Esophagus muscularis mucosa (tissue), 4 donors: Measurements from ENCODE around the gene ICA1L. TPM values are rescaled to one million over a fixed set of nuclear protein-coding genes. Genes with fewer than 3 reads are reported as not detected.
"Not testable (repeated sequence)": the region's sequence is repeated elsewhere in the genome, so short reads cannot be mapped to it uniquely, and the experiment has no call there.

Source experiments
- DNase-seq: peaks from one replicate; pipeline ENCODE4 v3.0.0-alpha.2; 2017; ENCODE audit errors: extremely low spot score
- H3K27ac ChIP-seq, 4 donors: fragments of 200-600 bp; sonication (generic); replicated peaks in 1 of 4; 1 replicate in 3 of 4; 2 replicates in 1 of 4; pipeline ENCODE4 v1.5.1; 2016 to 2019; ENCODE audit warnings: mild to moderate bottlenecking in 1 of 4
- H3K27me3 ChIP-seq, 4 donors: fragments of 200-600 bp; sonication (generic); one replicate each; pipeline versions ENCODE4 v1.5.1 to v1.6.0; 2016 to 2019
- H3K36me3 ChIP-seq, 4 donors: fragments of 200-600 bp; sonication (generic); one replicate each; pipeline ENCODE4 v1.5.1; 2016 to 2019
- H3K4me1 ChIP-seq, 4 donors: fragments of 200-600 bp; sonication (generic); one replicate each; pipeline ENCODE4 v1.5.1; 2016 to 2019
- H3K4me3 ChIP-seq, 4 donors: fragments of 200-600 bp; sonication (generic); 1 replicate in 2 of 4; 2 replicates in 2 of 4; pipeline ENCODE4 v1.5.1; 2016 to 2019; ENCODE audit warnings: mild to moderate bottlenecking in 4 of 4, moderate library complexity in 1 of 4
- H3K9me3 ChIP-seq, 4 donors: fragments of 200-600 bp; sonication (generic); 1 replicate in 3 of 4; 2 replicates in 1 of 4; pipeline ENCODE4 v1.5.1; 2016 to 2019
- CTCF ChIP-seq, 3 experiments: fragments of 200-600 bp in 2 of 3; fragments of 450-650 bp in 1 of 3; sonication (generic) in 2 of 3; IDR thresholded peaks; one replicate each; pipeline ENCODE4 v1.5.1; 2017 to 2019; ENCODE audit warnings: antibody characterized with exemption in 3 of 3, mild to moderate bottlenecking in 2 of 3, moderate library complexity in 1 of 3
- EP300 ChIP-seq: sonication (generic); formaldehyde crosslinking; IDR thresholded peaks from one replicate; pipeline ENCODE4 v1.6.1; 2017; ENCODE audit warnings: antibody characterized with exemption
- POLR2A ChIP-seq: fragments of 450-650 bp; IDR thresholded peaks from one replicate; pipeline ENCODE4 v1.6.1; 2017; ENCODE audit warnings: antibody characterized with exemption, moderate library complexity, mild to moderate bottlenecking, low read depth
- POLR2AphosphoS5 ChIP-seq, 2 donors: sonication (generic); formaldehyde crosslinking; IDR thresholded peaks; one replicate each; pipeline ENCODE4 v1.6.1; 2017; ENCODE audit warnings: antibody characterized with exemption in 2 of 2
- WGBS: methylation state at CpG from one replicate; pipeline ENCODE4 v1.1.5; 2018; 5-methylcytosine and 5-hydroxymethylcytosine counted together
- intact Hi-C: fragments of 100-400 bp; cut with DNase I; formaldehyde crosslinking; loops from one replicate; pipeline ENCODE4 v1.15.1; 2023
- total RNA-seq, 4 donors: library from RNA; depleted of rRNA; stranded (reverse); fragments of >200 nt; gene quantifications; one replicate each; pipeline versions ENCODE4 v1.1.0 to v1.2.1, GENCODE V29; 2016

The ICA1L gene
- total RNA-seq, 4 donors from 2014 or later: 9.6 to 14.4 (median 11.8) TPM

GRCh38 chr2:202870431-202871299, 901 bp downstream of the ICA1L start:
- Histone ChIP-seq H3K36me3 (no peaks in the 10 kb centered on the region), H3K27ac (peak overlapping the region; percentile 77 to 92 (median 90)), H3K9me3 (no peaks in the 10 kb centered on the region), H3K4me3 (peak overlapping the region; percentile 83 to 94 (median 90)), H3K27me3 (no peaks in the 10 kb centered on the region), H3K4me1 (peaks cover 4 to 16% (median 15%) of the 10 kb centered on the region in 4 donors)
- intact Hi-C loops: no loop called here
- DNase-seq: no peak
- peak; percentile 50 to 58 for TF ChIP-seq POLR2AphosphoS5 (IDR thresholded peaks at IDR 0.05)
- no peak for TF ChIP-seq EP300
- TF ChIP-seq CTCF (IDR thresholded peaks at IDR 0.05): peak in 1 of 3 experiments; percentile 34
- no peak for TF ChIP-seq POLR2A
- 3% methylated on average over 32 of the region's 37 CpGs for WGBS

- Histone ChIP-seq H3K4me1 (no peaks in the 10 kb centered on the region), H3K36me3 (peaks cover 0 to 4% (median 0%) of the 10 kb centered on the region in 4 donors), H3K9me3 (no peaks in the 10 kb centered on the region), H3K27me3 (no peaks in the 10 kb centered on the region), H3K4me3 (no peak overlapping the region), H3K27ac (no peak overlapping the region)
- DNase-seq: no peak
- intact Hi-C loops: no loop called here
- TF ChIP-seq EP300: no peak
- TF ChIP-seq POLR2AphosphoS5 (IDR thresholded peaks at IDR 0.05): no peak
- TF ChIP-seq POLR2A: no peak
- 97% methylated on average over 3 of the region's 3 CpGs for WGBS
Observed at GRCh38 chr2:202861987-202862386, 9.6 kb downstream of the ICA1L start.

- intact Hi-C loops: no loop called here
- WGBS: 84% methylated on average over 3 of the region's 3 CpGs
- DNase-seq: no peak
Observed at GRCh38 chr2:202858601-202859000, 13.0 kb downstream of the ICA1L start.

GRCh38 chr2:202849343-202849742, 22.2 kb downstream of the ICA1L start:
- intact Hi-C loops, H3K4me1 ChIP-seq, DNase-seq, H3K36me3 ChIP-seq, H3K27me3 ChIP-seq, H3K4me3 ChIP-seq, H3K9me3 ChIP-seq, H3K27ac ChIP-seq: not testable (repeated sequence)
- WGBS: no CpG with 5 or more reads among the region's 3 CpGs

More at GRCh38 chr2:202858601-202859000, 13.0 kb downstream of the ICA1L start:
- TF ChIP-seq POLR2A (no peak), EP300 (no peak), CTCF (IDR thresholded peaks at IDR 0.05) (no peak), POLR2AphosphoS5 (IDR thresholded peaks at IDR 0.05) (no peak)
- Histone ChIP-seq H3K9me3 (no peaks in the 10 kb centered on the region), H3K4me1 (no peaks in the 10 kb centered on the region), H3K36me3 (no peaks in the 10 kb centered on the region), H3K27ac (no peak overlapping the region), H3K27me3 (no peaks in the 10 kb centered on the region), H3K4me3 (no peak overlapping the region)

GRCh38 chr2:202848813-202849212, 22.8 kb downstream of the ICA1L start:
- intact Hi-C loops: no loop called here

More at GRCh38 chr2:202848813-202849212, 22.8 kb downstream of the ICA1L start:
- Histone ChIP-seq H3K4me1 (no peaks in the 10 kb centered on the region), H3K9me3 (no peaks in the 10 kb centered on the region), H3K27me3 (no peaks in the 10 kb centered on the region), H3K27ac (no peak overlapping the region), H3K36me3 (peaks cover 0 to 6% (median 0%) of the 10 kb centered on the region in 4 donors), H3K4me3 (no peak overlapping the region)
- 69% methylated on average over 8 of the region's 8 CpGs for WGBS
- TF ChIP-seq CTCF (IDR thresholded peaks at IDR 0.05) (no peak), EP300 (no peak), POLR2A (no peak), POLR2AphosphoS5 (IDR thresholded peaks at IDR 0.05) (no peak)
- DNase-seq: no peak
